ENCODE measurements around the gene PDE4B. TPM values are rescaled to one million over a fixed set of nuclear protein-coding genes. Genes with fewer than 3 reads are reported as not detected.

The PDE4B gene
- 1 to 10 TPM; 2.0 to 5.7 TPM for total RNA-seq

DNA sequence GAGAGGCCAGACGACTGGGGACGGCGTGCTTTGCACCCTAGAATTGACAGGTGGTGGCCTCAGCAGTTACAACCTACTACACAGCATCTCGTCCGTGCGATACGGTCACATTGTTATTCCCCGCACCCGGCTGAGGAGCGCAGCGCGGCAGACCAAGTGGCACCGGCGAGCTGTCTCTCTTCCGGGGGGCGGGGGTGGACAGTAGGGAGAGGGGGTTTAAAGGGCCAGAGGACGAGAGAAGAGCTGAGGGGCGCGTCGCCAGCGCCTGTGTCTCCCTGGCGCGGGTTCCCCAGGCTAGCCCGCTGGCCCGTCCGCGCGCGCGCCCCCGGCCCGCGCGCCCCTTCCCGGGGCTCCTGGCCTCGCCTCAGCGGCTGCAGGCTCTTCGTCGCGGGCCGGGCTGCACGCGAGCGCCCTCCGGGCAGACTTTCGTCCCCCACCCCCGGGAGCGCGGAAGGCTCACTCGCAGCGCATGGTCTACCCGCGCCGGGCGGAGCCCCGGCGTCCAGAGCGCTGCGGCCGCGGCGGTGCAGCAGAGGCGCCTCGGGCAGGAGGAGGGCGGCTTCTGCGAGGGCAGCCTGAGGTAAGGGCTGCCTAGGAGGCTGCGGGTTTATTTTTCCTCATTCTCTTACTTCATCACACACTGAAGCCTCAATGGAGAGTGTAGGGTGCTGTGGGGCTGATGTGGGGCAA, at the start of gene PDE4B:
Gene PDE4B (plus strand): TSS at position 227 of the 690 bp plus-strand sequence.
- intact Hi-C loops (cut with DNase I): no loop called here
- H3K36me3 ChIP-seq: no peaks in the 10 kb centered on the region

DNA sequence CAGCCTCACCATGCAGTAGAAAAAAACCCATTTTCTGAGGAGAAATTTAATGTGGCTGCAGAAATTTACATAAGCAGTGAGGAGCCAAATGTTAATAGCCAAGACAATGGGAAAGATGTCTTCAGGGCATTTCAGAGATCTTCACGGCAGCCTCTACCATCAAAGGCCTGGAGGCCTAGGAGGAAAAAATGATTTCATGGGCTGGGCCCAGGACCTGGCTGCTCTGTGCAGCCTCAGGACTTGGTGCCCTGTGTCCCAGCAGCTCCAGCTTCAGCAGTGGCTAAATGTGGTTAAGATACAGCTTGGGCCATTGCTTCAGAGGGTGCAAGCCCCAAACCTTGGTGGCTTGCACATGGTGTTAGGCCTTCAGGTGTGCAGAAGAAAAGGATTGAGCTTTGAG, 48.0 kb upstream of the PDE4B start:
- H3K27ac ChIP-seq: no peak overlapping the region
- intact Hi-C loops (cut with DNase I): no loop called here
- TF ChIP-seq CTCF (IDR thresholded peaks at IDR 0.05): no peak

More for the DNA sequence above, at the start of gene PDE4B:
- Histone ChIP-seq H3K9ac (ENCODE audit: low read depth in 2 of 2, low read length in 2 of 2) (peak within 1 kb of the TSS in 1 of 2 donors; percentile 9), H3K9me3 (no peaks in the 10 kb centered on the region), H3K27ac (no peak within 1 kb of the TSS), H3K4me3 (peak within 1 kb of the TSS; percentile 30), H3K4me1 (no peaks in the 10 kb centered on the region), H3K27me3 (peaks cover 14% of the 10 kb centered on the region)
- DNase-seq: peak; percentile 20
- no peak for TF ChIP-seq CTCF (IDR thresholded peaks at IDR 0.05)

DNA sequence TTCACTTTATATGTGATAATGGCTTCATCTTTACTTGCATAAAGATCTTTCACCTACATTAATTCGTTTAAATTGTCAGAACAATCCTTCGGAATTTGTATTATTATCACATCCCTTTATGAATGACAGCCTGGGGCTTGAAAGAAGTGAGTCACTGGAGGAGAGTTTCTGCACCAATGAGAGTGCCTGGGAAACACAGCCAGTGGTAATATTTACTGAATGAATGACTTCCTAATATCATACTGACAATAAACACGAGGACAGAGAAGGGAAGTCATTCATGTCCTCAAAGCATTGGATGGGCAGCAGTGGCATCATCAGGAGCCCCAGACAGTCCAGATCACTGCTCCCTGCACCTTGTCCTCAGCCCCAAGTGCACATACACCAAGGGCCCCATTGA, 40.7 kb upstream of the PDE4B start:
- Histone ChIP-seq H3K9ac (ENCODE audit: low read depth in 2 of 2, low read length in 2 of 2) (no peak overlapping the region), H3K4me1 (no peaks in the 10 kb centered on the region), H3K27ac (no peak overlapping the region), H3K27me3 (no peaks in the 10 kb centered on the region), H3K9me3 (no peaks in the 10 kb centered on the region), H3K4me3 (no peak overlapping the region), H3K36me3 (no peaks in the 10 kb centered on the region)
- no peak for TF ChIP-seq CTCF (IDR thresholded peaks at IDR 0.05)
- DNase-seq: no peak
- intact Hi-C loops (cut with DNase I): no loop called here

More for the DNA sequence above, 48.0 kb upstream of the PDE4B start:
- no peak overlapping the region for H3K9ac ChIP-seq (ENCODE audit: low read depth in 2 of 2, low read length in 2 of 2)
- no peaks in the 10 kb centered on the region for H3K36me3 ChIP-seq
- no peak overlapping the region for H3K4me3 ChIP-seq
- no peaks in the 10 kb centered on the region for H3K4me1 ChIP-seq
- no peak for DNase-seq
- H3K9me3 ChIP-seq: no peaks in the 10 kb centered on the region
- H3K27me3 ChIP-seq: no peaks in the 10 kb centered on the region

GRCh38 chr1:65756616-65757015, 36.1 kb upstream of the PDE4B start:
- no peak for TF ChIP-seq CTCF (IDR thresholded peaks at IDR 0.05)
- Histone ChIP-seq H3K9ac (ENCODE audit: low read depth in 2 of 2, low read length in 2 of 2) (no peak overlapping the region), H3K27me3 (no peaks in the 10 kb centered on the region), H3K4me3 (no peak overlapping the region), H3K27ac (no peak overlapping the region), H3K9me3 (no peaks in the 10 kb centered on the region), H3K4me1 (no peaks in the 10 kb centered on the region), H3K36me3 (no peaks in the 10 kb centered on the region)
- intact Hi-C loops (cut with DNase I): no loop called here
- DNase-seq: no peak

GRCh38 chr1:65757531-65757930, 35.2 kb upstream of the PDE4B start:
- peak; percentile 38 for DNase-seq
- intact Hi-C loops (cut with DNase I): no loop called here
- TF ChIP-seq CTCF (IDR thresholded peaks at IDR 0.05): no peak

More at GRCh38 chr1:65757531-65757930, 35.2 kb upstream of the PDE4B start:
- Histone ChIP-seq H3K9me3 (no peaks in the 10 kb centered on the region), H3K27ac (peak overlapping the region; percentile 41), H3K9ac (ENCODE audit: low read depth in 2 of 2, low read length in 2 of 2) (no peak overlapping the region), H3K27me3 (no peaks in the 10 kb centered on the region), H3K36me3 (no peaks in the 10 kb centered on the region), H3K4me1 (no peaks in the 10 kb centered on the region), H3K4me3 (no peak overlapping the region)

All from colonic mucosa (tissue), 4 donors.